SK-N-SH (cell line): ENCODE data around the gene HEXD.

ENCODE experiments used
- MXI1 ChIP-seq: IDR thresholded peaks from 2 replicates; pipeline ENCODE4 v1.6.1; 2012; ENCODE audit warnings: mild to moderate bottlenecking, low read depth, low read length, improper control_type of control experiment
- RAD21 ChIP-seq: IDR thresholded peaks from 2 replicates; pipeline ENCODE4 v1.6.1; 2012; ENCODE audit warnings: mild to moderate bottlenecking, low read length
- TF ChIP-seq, protein P1 (sequence below): fragments of 200-600 bp; sonication (generic); IDR thresholded peaks from 2 replicates; pipeline ENCODE4 v1.6.1; 2017; ENCODE audit warnings: antibody characterized with exemption, mild to moderate bottlenecking, moderate library complexity

DNA sequence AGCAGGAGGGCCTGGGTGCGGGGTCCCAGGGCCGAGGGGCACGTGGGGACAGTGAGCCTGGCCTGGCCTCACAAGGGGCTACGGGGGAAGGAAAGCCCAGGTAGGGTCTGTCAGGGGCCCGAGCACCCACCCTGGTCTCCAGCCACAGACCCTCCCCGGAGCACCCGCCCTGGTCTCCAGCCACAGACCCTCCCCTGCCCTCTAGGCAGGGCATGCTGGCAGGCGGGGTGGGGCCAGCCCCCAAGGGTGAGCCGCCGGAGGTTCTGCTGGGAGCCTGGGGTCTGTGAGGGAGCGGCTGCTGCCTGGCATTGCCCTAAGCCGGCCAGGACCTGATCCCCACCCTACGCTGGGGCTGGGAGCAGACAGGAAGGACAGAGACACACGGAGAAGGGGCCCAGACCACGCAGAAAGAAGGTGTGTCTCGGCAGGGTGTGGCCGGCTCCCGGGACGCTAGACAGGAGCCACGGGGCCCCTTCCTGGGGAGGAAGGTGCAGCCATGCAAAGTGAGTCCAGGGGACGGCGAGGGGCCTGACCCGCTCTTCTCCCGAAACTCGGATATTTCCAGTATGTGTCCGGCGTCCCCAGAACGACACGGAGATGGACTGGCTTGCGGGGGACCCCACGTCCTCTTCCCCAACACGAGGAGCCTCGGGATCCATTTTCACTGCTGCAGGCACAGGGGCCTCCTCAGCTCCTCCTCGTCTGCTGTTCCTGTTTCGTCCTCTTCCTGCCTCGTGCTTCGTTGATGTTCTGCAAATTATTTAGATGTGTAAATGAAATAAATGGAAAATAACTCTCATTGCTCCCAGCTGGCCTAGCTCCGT, 31.1 kb upstream of the HEXD start:
- no peak for TF ChIP-seq RAD21
- no peak for TF ChIP-seq MXI1
- TF ChIP-seq, protein P1, sequence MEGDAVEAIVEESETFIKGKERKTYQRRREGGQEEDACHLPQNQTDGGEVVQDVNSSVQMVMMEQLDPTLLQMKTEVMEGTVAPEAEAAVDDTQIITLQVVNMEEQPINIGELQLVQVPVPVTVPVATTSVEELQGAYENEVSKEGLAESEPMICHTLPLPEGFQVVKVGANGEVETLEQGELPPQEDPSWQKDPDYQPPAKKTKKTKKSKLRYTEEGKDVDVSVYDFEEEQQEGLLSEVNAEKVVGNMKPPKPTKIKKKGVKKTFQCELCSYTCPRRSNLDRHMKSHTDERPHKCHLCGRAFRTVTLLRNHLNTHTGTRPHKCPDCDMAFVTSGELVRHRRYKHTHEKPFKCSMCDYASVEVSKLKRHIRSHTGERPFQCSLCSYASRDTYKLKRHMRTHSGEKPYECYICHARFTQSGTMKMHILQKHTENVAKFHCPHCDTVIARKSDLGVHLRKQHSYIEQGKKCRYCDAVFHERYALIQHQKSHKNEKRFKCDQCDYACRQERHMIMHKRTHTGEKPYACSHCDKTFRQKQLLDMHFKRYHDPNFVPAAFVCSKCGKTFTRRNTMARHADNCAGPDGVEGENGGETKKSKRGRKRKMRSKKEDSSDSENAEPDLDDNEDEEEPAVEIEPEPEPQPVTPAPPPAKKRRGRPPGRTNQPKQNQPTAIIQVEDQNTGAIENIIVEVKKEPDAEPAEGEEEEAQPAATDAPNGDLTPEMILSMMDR, result no peak
